T-helper 22 cell (primary cell): Measurements from ENCODE around the gene SCCPDH.
"Not testable (repeated sequence)": the region's sequence is repeated elsewhere in the genome, so short reads cannot be mapped to it uniquely, and the experiment has no call there.

Experiments used
- DNase-seq: peaks from one replicate; pipeline ENCODE4 v3.0.0-alpha.2; 2020; ENCODE audit warnings: low read depth

The SCCPDH gene

DNA sequence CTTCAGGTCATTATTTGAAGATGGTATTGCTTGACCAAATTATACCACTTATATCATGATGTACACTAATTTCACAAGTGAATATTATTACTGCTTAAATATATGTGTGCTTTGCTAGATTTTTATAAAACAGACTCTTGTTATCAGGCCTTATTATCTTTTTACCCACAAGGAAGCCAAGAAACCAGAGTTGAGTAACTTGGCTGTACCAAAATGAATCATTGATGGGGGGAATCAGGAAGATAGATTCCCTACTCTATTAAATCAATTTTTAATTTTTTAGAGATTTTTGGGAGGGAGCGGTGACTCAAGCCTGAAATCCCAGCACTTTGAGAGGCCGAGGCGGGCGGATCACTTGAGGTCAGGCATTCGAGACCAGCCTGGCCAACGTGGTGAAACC is 16.0 kb upstream of the SCCPDH start:
- no peak for DNase-seq

- no peak for DNase-seq
These were observed 15.0 kb upstream of the SCCPDH start for GRCh38 chr1:246709196-246709595.

- no peak for DNase-seq
These were observed 14.4 kb upstream of the SCCPDH start for GRCh38 chr1:246709835-246710234.

GRCh38 chr1:246711548-246712003 is 12.6 kb upstream of the SCCPDH start:
- DNase-seq, result no peak

- DNase-seq, result not testable (repeated sequence)
These were observed 11.8 kb upstream of the SCCPDH start for GRCh38 chr1:246712428-246712827.

- not testable (repeated sequence) for DNase-seq
These were observed 4.8 kb upstream of the SCCPDH start for GRCh38 chr1:246719361-246719760.

DNA sequence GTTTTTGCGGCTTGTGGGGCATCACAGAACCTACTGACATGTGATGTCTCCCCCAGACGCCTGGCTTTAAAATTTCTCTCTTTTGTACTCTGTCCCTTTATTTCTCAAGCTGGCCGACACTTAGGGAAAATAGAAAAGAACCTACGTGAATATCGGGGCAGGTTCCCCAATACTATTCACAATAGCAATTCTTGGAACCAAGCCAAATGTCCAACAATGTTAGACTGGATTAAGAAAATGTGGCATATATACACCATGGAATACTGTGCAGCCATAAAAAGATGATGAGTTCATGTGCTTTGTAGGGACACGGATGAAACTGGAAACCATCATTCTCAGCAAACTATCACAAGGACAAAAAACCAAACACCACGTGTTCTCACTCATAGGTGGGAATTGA is 3.4 kb upstream of the SCCPDH start:
- DNase-seq, result not testable (repeated sequence)

DNA sequence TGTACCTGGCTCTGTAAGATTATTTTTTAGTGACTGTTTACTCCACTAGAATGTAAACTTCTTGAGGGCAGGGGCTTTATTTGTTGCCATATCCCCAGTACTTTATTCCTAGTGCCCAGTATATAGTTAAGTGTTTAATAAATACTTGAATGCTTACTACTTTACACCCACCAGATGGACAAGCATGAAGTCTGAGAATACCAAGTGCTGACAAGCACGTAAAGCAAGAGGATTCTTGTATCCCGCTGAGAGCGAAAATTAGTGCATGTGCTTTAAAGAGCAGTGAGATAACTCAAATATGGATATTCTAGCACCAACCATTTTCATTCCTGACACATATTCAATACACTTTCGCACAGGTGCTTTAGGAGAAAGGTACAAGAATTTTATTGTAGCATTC is 1.5 kb upstream of the SCCPDH start:
- no peak for DNase-seq

DNA sequence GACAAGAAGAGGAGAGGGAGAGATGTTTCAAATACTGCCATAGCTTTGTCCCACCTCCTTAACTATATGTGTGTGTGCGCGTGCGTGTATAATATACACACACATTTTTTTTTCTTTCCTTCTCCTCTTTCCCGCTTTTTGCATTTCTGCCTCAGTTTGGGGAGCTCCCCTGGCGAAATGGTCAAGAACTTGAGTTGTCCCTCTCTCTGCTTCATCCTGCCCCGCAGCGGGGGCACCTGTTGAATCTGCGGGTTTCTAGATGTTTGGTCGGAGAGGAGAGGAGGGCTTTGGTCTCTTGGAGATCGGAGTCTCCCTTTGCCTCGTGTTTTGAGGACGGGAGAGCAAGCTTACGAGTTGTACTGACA is 504 bp downstream of the SCCPDH start:
- no peak for DNase-seq

GRCh38 chr1:246725191-246725590 is 982 bp downstream of the SCCPDH start:
- DNase-seq, result no peak

DNA sequence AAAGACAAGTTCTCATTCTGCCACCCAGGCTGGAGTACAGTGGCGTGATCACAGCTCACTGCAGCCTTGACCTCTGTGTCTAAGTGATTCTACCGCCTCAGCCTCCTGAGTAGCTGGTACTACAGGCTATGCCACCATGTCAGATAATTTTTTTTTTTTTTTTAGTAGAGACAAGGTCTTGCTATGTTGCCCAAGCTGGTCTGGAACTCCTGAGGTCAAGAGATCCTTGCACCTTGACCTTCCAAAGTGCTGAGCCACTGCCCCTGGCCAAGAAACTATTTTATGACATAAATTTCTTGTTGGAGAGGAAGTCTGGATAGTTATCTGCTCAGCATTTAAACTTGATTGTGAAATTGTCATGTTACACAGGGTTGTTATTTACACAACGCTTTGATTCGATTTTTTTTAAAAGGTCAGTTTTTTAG is 2.1 kb downstream of the SCCPDH start:
- DNase-seq, result no peak

- no peak for DNase-seq
These were observed 2.7 kb downstream of the SCCPDH start for GRCh38 chr1:246726881-246727280.

DNA sequence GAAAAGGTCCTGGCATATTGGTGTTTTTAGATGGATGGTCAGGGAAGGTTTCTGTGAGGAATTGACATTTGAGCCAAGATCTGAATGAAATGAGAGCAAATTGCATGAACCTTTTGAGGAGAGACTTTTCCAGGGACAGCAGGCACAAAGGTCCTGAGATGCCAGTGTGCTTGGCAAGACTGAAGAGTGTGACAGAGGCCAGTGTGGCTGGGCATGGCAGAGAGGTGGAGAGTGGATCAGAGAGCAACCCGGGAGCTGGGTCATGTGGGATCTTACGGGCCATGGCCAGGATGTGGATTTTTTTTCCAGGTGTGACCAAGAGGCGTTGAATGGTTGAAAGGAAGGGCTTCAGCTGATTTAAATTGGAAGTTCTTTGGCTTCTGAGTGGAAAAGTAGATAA is 3.4 kb downstream of the SCCPDH start:
- DNase-seq, result no peak

DNA sequence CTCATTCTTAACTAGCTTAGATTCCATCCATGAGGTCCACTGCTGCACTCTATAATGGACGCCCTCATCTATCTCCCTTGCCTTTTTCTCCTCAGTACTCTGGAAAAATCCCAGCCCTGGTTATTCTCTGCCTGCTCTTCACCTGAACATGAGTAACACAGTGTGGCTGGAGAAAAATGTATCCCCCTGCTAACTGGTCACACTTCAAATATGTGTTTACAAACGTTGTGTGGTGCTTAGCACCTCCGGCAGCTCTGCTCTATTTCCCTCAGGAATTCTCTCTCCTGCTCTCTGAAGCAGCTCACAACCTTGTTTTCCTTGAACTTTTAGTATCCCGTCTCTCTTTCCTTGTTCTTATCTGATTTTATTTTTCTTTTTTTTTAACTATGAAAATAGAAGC is 4.1 kb downstream of the SCCPDH start:
- no peak for DNase-seq

GRCh38 chr1:246729040-246729439 is 4.8 kb downstream of the SCCPDH start:
- DNase-seq, result not testable (repeated sequence)

- DNase-seq, result no peak
These were observed 6.6 kb downstream of the SCCPDH start for GRCh38 chr1:246730839-246731238.

- DNase-seq, result not testable (repeated sequence)
These were observed 7.7 kb downstream of the SCCPDH start for GRCh38 chr1:246731873-246732272.

GRCh38 chr1:246733704-246734103 is 9.5 kb downstream of the SCCPDH start:
- no peak for DNase-seq

GRCh38 chr1:246734866-246735265 is 10.7 kb downstream of the SCCPDH start:
- DNase-seq, result no peak

DNA sequence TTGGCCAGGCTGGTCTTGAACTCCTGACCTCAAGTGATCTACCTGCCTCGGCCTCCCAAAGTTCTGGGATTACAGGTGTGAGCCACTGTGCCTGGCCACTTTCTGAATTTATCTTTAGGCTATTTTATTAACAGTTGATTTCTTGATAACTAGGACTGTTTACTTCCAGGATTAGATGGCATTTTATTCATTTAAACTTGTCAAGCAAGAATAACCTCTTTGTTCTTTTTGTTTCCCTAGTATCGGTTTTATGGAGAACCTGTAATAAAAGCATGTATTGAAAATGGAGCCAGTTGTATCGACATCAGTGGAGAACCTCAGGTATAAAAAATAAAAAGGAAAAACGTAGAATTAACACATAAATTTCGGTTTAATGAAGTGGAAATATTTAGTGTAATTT is 11.5 kb downstream of the SCCPDH start:
- no peak for DNase-seq

- DNase-seq, result no peak
These were observed 18.2 kb downstream of the SCCPDH start for GRCh38 chr1:246742396-246742795.

- DNase-seq, result not testable (repeated sequence)
These were observed 21.9 kb downstream of the SCCPDH start for GRCh38 chr1:246746155-246746554.

GRCh38 chr1:246748006-246748405 is 23.8 kb downstream of the SCCPDH start:
- DNase-seq, result no peak

DNA sequence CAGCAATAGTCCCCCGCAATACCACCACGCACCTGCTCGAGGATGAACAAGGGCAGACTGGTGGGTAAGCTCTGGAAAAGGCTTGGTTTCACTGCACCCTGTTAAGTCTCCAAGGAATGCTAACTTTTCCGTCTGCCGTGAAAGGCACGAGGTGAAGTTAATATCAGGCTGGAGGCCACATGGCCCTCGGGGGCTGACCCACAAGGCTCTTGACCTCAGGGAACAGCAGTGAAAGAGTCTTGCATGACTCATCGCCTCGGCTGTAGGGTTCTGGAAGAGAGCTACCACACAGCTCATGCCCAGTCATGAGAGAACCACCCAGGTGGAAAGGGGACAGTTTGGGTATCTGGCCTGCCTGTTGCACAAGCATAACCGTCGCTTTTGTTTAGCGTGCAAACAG is 24.7 kb downstream of the SCCPDH start:
- DNase-seq, result no peak

- no peak for DNase-seq
These were observed 26.5 kb downstream of the SCCPDH start for GRCh38 chr1:246750752-246751151.
